K562 (cell line): ENCODE results near the gene CMTM8.

Experiments
- ATF2 ChIP-seq: sonication (generic); formaldehyde crosslinking; IDR thresholded peaks from 2 replicates; pipeline ENCODE4 v1.8.1; 2022; ENCODE audit warnings: missing genetic modification reagents
- FOXA3 ChIP-seq, 2 experiments: fragments of 450-650 bp in 1 of 2; sonication (generic) in 1 of 2; formaldehyde crosslinking; IDR thresholded peaks in 1 of 2; conservative IDR thresholded peaks in 1 of 2; 2 replicates each; pipeline versions ENCODE4 v1.4.0 to v1.8.0; 2020 to 2022; ENCODE audit warnings: mild to moderate bottlenecking in 2 of 2, missing genetic modification reagents in 1 of 2
- GABPA ChIP-seq: fragments of 200-800 bp; sonication (Bioruptor generic); conservative IDR thresholded peaks from 2 replicates; pipeline ENCODE4 v1.6.1; 2016; ENCODE audit warnings: low read depth, missing genetic modification characterization, missing compliant biosample characterization
- KAT7 ChIP-seq: sonication (generic); formaldehyde crosslinking; IDR thresholded peaks from 2 replicates; pipeline ENCODE4 v1.8.0; 2022; ENCODE audit warnings: missing genetic modification reagents, mild to moderate bottlenecking, borderline replicate concordance
- RFX7 ChIP-seq: fragments of 250-450 bp; sonication (Bioruptor Pico); IDR thresholded peaks from 2 replicates; pipeline ENCODE4 v1.5.1; 2021; ENCODE audit warnings: mild to moderate bottlenecking
- SIN3A ChIP-seq, 2 experiments: fragments of 150-350 bp in 1 of 2; IDR thresholded peaks; 2 replicates each; pipeline ENCODE4 v1.6.1; 2011 to 2016; ENCODE audit warnings: borderline replicate concordance in 2 of 2, low read depth in 2 of 2, low read length in 2 of 2, mild to moderate bottlenecking in 2 of 2, moderate library complexity in 2 of 2; ENCODE audit not compliant: control insufficient read depth in 1 of 2
- TEAD1 ChIP-seq, 2 experiments: fragments of 450-650 bp in 1 of 2; sonication (generic) in 1 of 2; formaldehyde crosslinking; IDR thresholded peaks; 2 replicates each; pipeline versions ENCODE4 v1.4.0 to v1.8.0; 2020 to 2022; ENCODE audit warnings: mild to moderate bottlenecking in 2 of 2, missing genetic modification reagents in 1 of 2
- TF ChIP-seq, protein P1 (sequence below), 3 experiments: IDR thresholded peaks in 2 of 3; conservative IDR thresholded peaks in 1 of 3; 2 replicates each; pipeline ENCODE4 v1.5.1; 2011 to 2012; ENCODE audit warnings: low read length in 3 of 3, mild to moderate bottlenecking in 3 of 3, control low read depth in 2 of 3, improper control_type of control experiment in 1 of 3, inconsistent platforms in 1 of 3, low read depth in 1 of 3, mixed read lengths in 1 of 3, moderate library complexity in 1 of 3; ENCODE audit not compliant: insufficient read depth in 2 of 3

GRCh38 chr3:32375596-32375930 lies 137.1 kb downstream of the CMTM8 start:
- no peak for TF ChIP-seq RFX7 (CRISPR knock-in tag)
- no peak for TF ChIP-seq SIN3A (IDR thresholded peaks at IDR 0.05; ENCODE audit: borderline replicate concordance in 2 of 2, control insufficient read depth in 1 of 2, low read depth in 2 of 2, low read length in 2 of 2)
- no peak for TF ChIP-seq FOXA3 (CRISPR knock-in tag; conservative IDR thresholded peaks at IDR 0.05 in 1 of 2, IDR thresholded peaks at IDR 0.05 in 1 of 2)
- TF ChIP-seq GABPA: no peak
- no peak for TF ChIP-seq TEAD1 (CRISPR knock-in tag; IDR thresholded peaks at IDR 0.05)
- TF ChIP-seq, protein P1, sequence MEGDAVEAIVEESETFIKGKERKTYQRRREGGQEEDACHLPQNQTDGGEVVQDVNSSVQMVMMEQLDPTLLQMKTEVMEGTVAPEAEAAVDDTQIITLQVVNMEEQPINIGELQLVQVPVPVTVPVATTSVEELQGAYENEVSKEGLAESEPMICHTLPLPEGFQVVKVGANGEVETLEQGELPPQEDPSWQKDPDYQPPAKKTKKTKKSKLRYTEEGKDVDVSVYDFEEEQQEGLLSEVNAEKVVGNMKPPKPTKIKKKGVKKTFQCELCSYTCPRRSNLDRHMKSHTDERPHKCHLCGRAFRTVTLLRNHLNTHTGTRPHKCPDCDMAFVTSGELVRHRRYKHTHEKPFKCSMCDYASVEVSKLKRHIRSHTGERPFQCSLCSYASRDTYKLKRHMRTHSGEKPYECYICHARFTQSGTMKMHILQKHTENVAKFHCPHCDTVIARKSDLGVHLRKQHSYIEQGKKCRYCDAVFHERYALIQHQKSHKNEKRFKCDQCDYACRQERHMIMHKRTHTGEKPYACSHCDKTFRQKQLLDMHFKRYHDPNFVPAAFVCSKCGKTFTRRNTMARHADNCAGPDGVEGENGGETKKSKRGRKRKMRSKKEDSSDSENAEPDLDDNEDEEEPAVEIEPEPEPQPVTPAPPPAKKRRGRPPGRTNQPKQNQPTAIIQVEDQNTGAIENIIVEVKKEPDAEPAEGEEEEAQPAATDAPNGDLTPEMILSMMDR (IDR thresholded peaks at IDR 0.05 in 2 of 3, conservative IDR thresholded peaks at IDR 0.05 in 1 of 3; ENCODE audit: insufficient read depth in 2 of 3, low read depth in 1 of 3, low read length in 3 of 3): no peak
- no peak for TF ChIP-seq ATF2
- no peak for TF ChIP-seq KAT7 (CRISPR knock-in tag)
